Mesothelial cell of epicardium (in vitro differentiated cells): ENCODE measurements around the gene DDO. TPM values are rescaled to one million over a fixed set of nuclear protein-coding genes. Genes with fewer than 3 reads are reported as not detected.

Experiments
- DNase-seq, 2 experiments: peaks; one replicate each; pipeline ENCODE4 v3.0.0; 2021; ENCODE audit warnings: low spot score in 2 of 2; ENCODE audit not compliant: unreplicated experiment in 2 of 2
- H3K27ac Mint-ChIP-seq: 2 replicates; pipeline ENCODE4 v1.8.0; 2021; ENCODE audit warnings: mixed read lengths
- H3K27me3 Mint-ChIP-seq: 2 replicates; pipeline ENCODE4 v1.8.0; 2021; ENCODE audit warnings: low read depth, mixed read lengths
- H3K36me3 Mint-ChIP-seq: 2 replicates; pipeline ENCODE4 v1.8.0; 2021; ENCODE audit warnings: mixed read lengths
- H3K4me1 Mint-ChIP-seq: 2 replicates; pipeline ENCODE4 v1.8.0; 2021; ENCODE audit warnings: mixed read lengths
- H3K4me3 Mint-ChIP-seq: 2 replicates; pipeline ENCODE4 v1.8.0; 2021; ENCODE audit warnings: mild to moderate bottlenecking, moderate library complexity, mixed read lengths
- H3K9me3 Mint-ChIP-seq: 2 replicates; pipeline ENCODE4 v1.8.0; 2021; ENCODE audit warnings: mixed read lengths
- total RNA-seq: library from RNA; stranded (reverse); gene quantifications from 3 replicates; pipeline ENCODE4 v1.2.1, GENCODE V29; 2021
- TF ChIP-seq, protein P1 (sequence below): fragments of 200-600 bp; sonication (generic); IDR thresholded peaks from one replicate; pipeline ENCODE4 v1.5.0; 2021; ENCODE audit warnings: antibody characterized with exemption; ENCODE audit not compliant: unreplicated experiment

DDO gene
- total RNA-seq, 1 donor from 2014 or later = not detected

DNA sequence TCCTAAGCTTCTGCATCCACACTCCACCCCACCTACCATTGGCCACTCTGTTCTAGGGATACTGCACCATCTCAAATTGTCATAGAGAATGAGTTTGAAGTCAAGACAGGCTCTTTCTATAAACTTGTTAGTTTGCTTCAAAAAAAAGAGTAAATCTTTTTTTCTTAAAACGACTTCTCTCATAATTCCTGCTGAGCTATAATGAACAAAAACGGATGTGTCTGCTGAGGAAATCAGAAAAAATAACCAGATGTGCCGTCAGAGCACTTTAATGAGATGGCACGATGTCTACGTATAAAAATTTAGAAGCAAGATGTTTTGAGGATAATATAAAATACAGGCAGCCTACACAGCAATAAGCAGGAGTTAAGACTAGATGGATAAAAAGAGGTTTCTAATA is 24.0 kb upstream of the DDO start:
- Mint-ChIP-seq H3K4me1 (peaks cover 2% of the 10 kb centered on the region), H3K9me3 (peaks cover 19% of the 10 kb centered on the region), H3K27me3 (peaks cover 13% of the 10 kb centered on the region), H3K27ac (no peak overlapping the region), H3K36me3 (no peaks in the 10 kb centered on the region), H3K4me3 (no peak overlapping the region)
- TF ChIP-seq, protein P1, sequence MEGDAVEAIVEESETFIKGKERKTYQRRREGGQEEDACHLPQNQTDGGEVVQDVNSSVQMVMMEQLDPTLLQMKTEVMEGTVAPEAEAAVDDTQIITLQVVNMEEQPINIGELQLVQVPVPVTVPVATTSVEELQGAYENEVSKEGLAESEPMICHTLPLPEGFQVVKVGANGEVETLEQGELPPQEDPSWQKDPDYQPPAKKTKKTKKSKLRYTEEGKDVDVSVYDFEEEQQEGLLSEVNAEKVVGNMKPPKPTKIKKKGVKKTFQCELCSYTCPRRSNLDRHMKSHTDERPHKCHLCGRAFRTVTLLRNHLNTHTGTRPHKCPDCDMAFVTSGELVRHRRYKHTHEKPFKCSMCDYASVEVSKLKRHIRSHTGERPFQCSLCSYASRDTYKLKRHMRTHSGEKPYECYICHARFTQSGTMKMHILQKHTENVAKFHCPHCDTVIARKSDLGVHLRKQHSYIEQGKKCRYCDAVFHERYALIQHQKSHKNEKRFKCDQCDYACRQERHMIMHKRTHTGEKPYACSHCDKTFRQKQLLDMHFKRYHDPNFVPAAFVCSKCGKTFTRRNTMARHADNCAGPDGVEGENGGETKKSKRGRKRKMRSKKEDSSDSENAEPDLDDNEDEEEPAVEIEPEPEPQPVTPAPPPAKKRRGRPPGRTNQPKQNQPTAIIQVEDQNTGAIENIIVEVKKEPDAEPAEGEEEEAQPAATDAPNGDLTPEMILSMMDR = no peak
- DNase-seq = no peak

DNA sequence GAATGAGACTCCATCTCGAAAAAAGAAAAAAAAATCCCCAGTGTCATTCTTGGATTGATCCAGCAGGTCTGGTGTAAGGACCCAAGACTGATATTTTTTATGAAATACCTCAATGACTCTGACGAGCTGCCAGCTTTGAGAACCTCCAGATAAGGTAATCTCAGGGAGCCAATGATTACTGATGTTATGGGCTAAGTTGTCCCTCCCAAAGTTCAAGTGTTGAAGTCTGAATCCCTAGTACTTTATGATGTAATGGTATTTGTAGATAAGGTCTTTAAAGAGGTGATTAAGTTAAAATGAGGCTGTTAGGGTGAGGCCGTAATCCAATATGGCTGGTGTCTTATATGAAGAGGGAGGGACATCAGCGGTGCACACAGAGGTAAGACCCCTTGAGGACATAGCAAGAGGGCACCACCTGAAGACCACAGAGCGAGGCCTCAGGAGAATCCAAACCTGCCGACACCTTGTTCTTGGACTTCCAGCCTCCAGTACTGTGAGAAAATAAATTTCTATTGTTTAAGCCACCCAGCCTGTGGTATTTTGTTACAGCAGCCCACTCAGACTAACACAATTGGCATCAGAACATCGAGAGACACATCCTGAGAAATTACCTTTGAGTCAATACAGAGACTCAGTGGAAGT is 19.7 kb upstream of the DDO start:
- Mint-ChIP-seq H3K36me3 (no peaks in the 10 kb centered on the region), H3K4me3 (no peak overlapping the region), H3K27ac (no peak overlapping the region), H3K27me3 (peaks cover 7% of the 10 kb centered on the region), H3K4me1 (peaks cover 2% of the 10 kb centered on the region), H3K9me3 (peaks cover 9% of the 10 kb centered on the region)
- TF ChIP-seq, protein P1 = no peak
- no peak for DNase-seq

DNA sequence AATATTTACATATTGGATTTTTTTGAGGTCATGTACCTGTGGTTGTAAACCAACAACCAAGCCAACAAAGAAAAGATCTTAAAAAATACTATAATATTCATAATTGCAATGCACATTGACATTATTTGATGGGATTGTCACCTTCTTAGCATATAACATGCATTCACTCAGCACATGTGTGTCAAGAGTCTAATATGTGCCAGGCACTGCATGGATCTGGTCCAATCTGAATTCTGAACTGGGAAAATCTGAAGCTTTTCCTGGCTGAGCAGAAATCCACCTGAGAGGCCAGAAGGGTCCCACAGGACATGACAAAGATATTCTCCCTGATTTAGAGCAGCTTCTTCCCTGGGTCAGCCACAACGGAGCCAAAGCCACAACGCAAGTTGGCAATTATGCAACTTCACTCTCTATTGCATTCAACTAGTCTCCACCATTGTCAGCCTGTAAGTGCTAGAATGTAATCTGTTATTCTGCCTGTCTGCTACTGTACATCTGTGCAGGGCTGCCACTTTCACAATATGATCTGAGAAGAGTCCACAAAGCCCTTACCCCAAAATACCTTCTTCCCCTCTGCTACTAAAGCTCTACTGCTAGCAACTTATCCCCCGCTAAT is 17.0 kb upstream of the DDO start:
- Mint-ChIP-seq H3K27ac (no peak overlapping the region), H3K36me3 (no peaks in the 10 kb centered on the region), H3K4me1 (no peaks in the 10 kb centered on the region), H3K27me3 (peaks cover 18% of the 10 kb centered on the region), H3K4me3 (no peak overlapping the region), H3K9me3 (peaks cover 9% of the 10 kb centered on the region)
- no peak for DNase-seq
- TF ChIP-seq, protein P1 = no peak

DNA sequence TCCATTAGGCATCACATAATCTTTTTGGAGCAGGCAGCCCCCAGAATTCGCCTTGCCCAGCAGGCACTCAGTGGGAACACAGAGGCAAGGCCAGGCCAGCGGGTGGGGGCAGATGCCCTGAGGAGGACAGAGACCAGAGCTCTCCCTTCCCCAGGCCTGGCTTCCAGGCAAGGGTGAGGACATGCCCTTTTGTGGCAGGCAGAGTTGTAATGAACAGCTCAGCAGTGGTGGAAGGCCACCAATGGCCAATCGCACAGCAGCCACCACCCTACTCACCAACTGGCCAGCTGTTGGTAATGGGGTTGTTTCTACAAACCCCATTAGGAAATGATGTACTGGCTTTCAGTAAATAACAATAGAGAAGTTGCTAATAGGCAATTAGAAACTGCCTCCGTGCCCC is 15.4 kb upstream of the DDO start:
- peaks cover 7% of the 10 kb centered on the region for H3K4me1 Mint-ChIP-seq
- peaks cover 23% of the 10 kb centered on the region for H3K27me3 Mint-ChIP-seq
- no peak overlapping the region for H3K27ac Mint-ChIP-seq
- H3K9me3 Mint-ChIP-seq = peaks cover 9% of the 10 kb centered on the region
- H3K36me3 Mint-ChIP-seq = no peaks in the 10 kb centered on the region
- no peak for DNase-seq
- TF ChIP-seq, protein P1 = no peak
- no peak overlapping the region for H3K4me3 Mint-ChIP-seq

DNA sequence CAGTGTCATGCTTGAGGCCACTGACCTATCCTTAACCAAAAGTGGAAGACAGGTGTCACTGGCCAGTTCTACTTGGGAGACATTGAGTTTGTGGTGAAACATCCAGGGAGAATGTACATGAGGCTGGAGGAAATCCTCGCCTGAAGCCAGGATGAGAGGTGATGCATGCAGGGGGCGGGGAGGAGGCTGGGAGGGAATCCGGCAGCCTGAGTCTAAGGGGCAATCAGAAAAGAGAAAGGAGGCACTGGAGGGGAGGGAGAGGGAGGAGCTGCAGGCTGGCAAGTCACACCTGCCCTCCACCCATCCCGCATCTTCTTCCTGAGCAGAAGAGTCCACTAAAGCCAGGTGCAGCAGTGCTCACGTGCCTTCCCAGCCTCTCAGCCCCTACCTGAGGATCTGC is 14.9 kb upstream of the DDO start:
- H3K4me3 Mint-ChIP-seq = no peak overlapping the region
- H3K27ac Mint-ChIP-seq = no peak overlapping the region
- H3K27me3 Mint-ChIP-seq = peaks cover 27% of the 10 kb centered on the region
- TF ChIP-seq, protein P1 = no peak
- no peak for DNase-seq
- H3K4me1 Mint-ChIP-seq = peaks cover 7% of the 10 kb centered on the region
- H3K9me3 Mint-ChIP-seq = peaks cover 4% of the 10 kb centered on the region
- no peaks in the 10 kb centered on the region for H3K36me3 Mint-ChIP-seq
